GM18519 (cell line): ENCODE results near the gene COG5.

Experiments
- ATAC-seq: cut with Tn5 transposase; IDR thresholded peaks from one replicate; pipeline ENCODE4 v1.9.1; 2021; ENCODE audit warnings: mild to moderate bottlenecking, moderate library complexity; ENCODE audit not compliant: unreplicated experiment, low FRiP score

Gene COG5

GRCh38 chr7:107563775-107564552 is at the start of gene COG5, which contains the start of gene DUS4L:
TSS of gene COG5 (minus strand) at chr7:107563920. CDS start at chr7:107563896, 24 bp downstream.
TSS of gene DUS4L (plus strand) at chr7:107563971. CDS start at chr7:107567071, 3,100 bp downstream.
- peak; percentile 84 for ATAC-seq

- no peak for ATAC-seq
Measured at GRCh38 chr7:107613439-107613838, 49.7 kb upstream of the COG5 start.

- ATAC-seq: no peak
Measured at GRCh38 chr7:107610323-107610722, 46.6 kb upstream of the COG5 start.

GRCh38 chr7:107609811-107610261 is 46.1 kb upstream of the COG5 start:
- ATAC-seq: no peak

GRCh38 chr7:107606303-107606702 is 42.6 kb upstream of the COG5 start:
- no peak for ATAC-seq

GRCh38 chr7:107605218-107605815 is 41.6 kb upstream of the COG5 start:
- ATAC-seq: no peak

- no peak for ATAC-seq
Measured at GRCh38 chr7:107600816-107601215, 37.1 kb upstream of the COG5 start.

GRCh38 chr7:107599262-107599661 is 35.5 kb upstream of the COG5 start:
- no peak for ATAC-seq

- no peak for ATAC-seq
Measured at GRCh38 chr7:107597953-107598352, 34.2 kb upstream of the COG5 start.

GRCh38 chr7:107597582-107597916 is 33.8 kb upstream of the COG5 start:
- no peak for ATAC-seq

- ATAC-seq: no peak
Measured at GRCh38 chr7:107596881-107597581, 33.3 kb upstream of the COG5 start.

GRCh38 chr7:107594961-107595737 is 31.4 kb upstream of the COG5 start:
- no peak for ATAC-seq

- no peak for ATAC-seq
Measured at GRCh38 chr7:107593025-107593410, 29.3 kb upstream of the COG5 start.

- ATAC-seq: no peak
Measured at GRCh38 chr7:107592361-107593024, 28.8 kb upstream of the COG5 start.

GRCh38 chr7:107591421-107591820 is 27.7 kb upstream of the COG5 start:
- ATAC-seq: no peak

GRCh38 chr7:107588529-107589130 is 24.9 kb upstream of the COG5 start:
- no peak for ATAC-seq

GRCh38 chr7:107584716-107585115 is 21.0 kb upstream of the COG5 start:
- no peak for ATAC-seq

- no peak for ATAC-seq
Measured at GRCh38 chr7:107582875-107583274, 19.2 kb upstream of the COG5 start.

GRCh38 chr7:107581387-107582013 is 17.8 kb upstream of the COG5 start:
- no peak for ATAC-seq
